ENCODE measurements around the gene PHKA2.
"Not testable (repeated sequence)": the region's sequence is repeated elsewhere in the genome, so short reads cannot be mapped to it uniquely, and the experiment has no call there.

PHKA2 gene

GRCh38 chrX:18855919-18856644 is 127.8 kb downstream of the PHKA2 start:
- no peak for DNase-seq

GRCh38 chrX:18847901-18848300 is 136.0 kb downstream of the PHKA2 start:
- not testable (repeated sequence) for DNase-seq

All from stimulated activated CD8-positive, alpha-beta memory T cell treated with anti-CD3 and anti-CD28 coated beads, Interleukin-4, amount 100 ng/mL, for 48 hours (primary cell).